SK-N-MC (cell line): ENCODE measurements around the gene PYGB.

Source experiments
- EZH2 ChIP-seq: fragments of 200-600 bp; sonication (generic); IDR thresholded peaks from one replicate; pipeline ENCODE4 v1.6.1; 2017; ENCODE audit warnings: antibody characterized with exemption
- FOXP2 ChIP-seq: optimal IDR thresholded peaks from 2 replicates; pipeline ENCODE3; 2011; ENCODE audit warnings: mild to moderate bottlenecking, moderate library complexity; ENCODE audit not compliant: insufficient read depth; ENCODE audit errors: extremely low read length, control extremely low read depth
- POLR2AphosphoS5 ChIP-seq: IDR thresholded peaks from 2 replicates; pipeline ENCODE4 v1.6.1; 2012; ENCODE audit warnings: mild to moderate bottlenecking, low read depth, low read length, borderline replicate concordance

GRCh38 chr20:25198663-25199383 is 49.1 kb upstream of the PYGB start:
- TF ChIP-seq EZH2 (no peak), POLR2AphosphoS5 (no peak), FOXP2 (no peak)
